Measurements from ENCODE around the gene PRDM16. TPM values are rescaled to one million over a fixed set of nuclear protein-coding genes. Genes with fewer than 3 reads are reported as not detected.

The PRDM16 gene
- total and polyA plus RNA-seq, 2 of the 13 experiments (the other 11 are each of a cell fraction or from before 2014, with no cell fraction given), result 0.15 to 0.81 TPM

- no peak for TF ChIP-seq ZBTB2 (CRISPR knock-in tag; IDR thresholded peaks at IDR 0.05; ENCODE audit: low read depth)
- TF ChIP-seq GZF1 (CRISPR knock-in tag; IDR thresholded peaks at IDR 0.05), result no peak
- TF ChIP-seq ZNF577 (CRISPR knock-in tag; IDR thresholded peaks at IDR 0.05; ENCODE audit: borderline replicate concordance, low read depth), result no peak
- TF ChIP-seq CBX5 (CRISPR knock-in tag; IDR thresholded peaks at IDR 0.05; ENCODE audit: borderline replicate concordance), result no peak
- TF ChIP-seq ETV6 (CRISPR knock-in tag; conservative IDR thresholded peaks at IDR 0.05), result no peak; the same call in 1 of the 2 replicates
- TF ChIP-seq ADNP (CRISPR knock-in tag; IDR thresholded peaks at IDR 0.05), result no peak
- TF ChIP-seq ZBTB26 (CRISPR knock-in tag; IDR thresholded peaks at IDR 0.05; ENCODE audit: borderline replicate concordance), result no peak
- TF ChIP-seq HNRNPH1 (optimal IDR thresholded peaks at IDR 0.05; ENCODE audit: low read depth, low read length), result no peak
- no peak for TF ChIP-seq GPN1 (CRISPR knock-in tag; IDR thresholded peaks at IDR 0.05; ENCODE audit: borderline replicate concordance)
- TF ChIP-seq FOXK2 (IDR thresholded peaks at IDR 0.05), result no peak
- no peak for TF ChIP-seq ZNF589 (CRISPR knock-in tag; conservative IDR thresholded peaks at IDR 0.05)
- no peak for TF ChIP-seq CSRNP1 (CRISPR knock-in tag; IDR thresholded peaks at IDR 0.05)
- no peak for TF ChIP-seq ZNF607 (CRISPR knock-in tag; IDR thresholded peaks at IDR 0.05; ENCODE audit: borderline replicate concordance)
- TF ChIP-seq ZNF20 (CRISPR knock-in tag; IDR thresholded peaks at IDR 0.05), result no peak
- TF ChIP-seq ZNF383 (CRISPR knock-in tag; IDR thresholded peaks at IDR 0.05; ENCODE audit: borderline replicate concordance), result no peak
- TF ChIP-seq SP4 (CRISPR knock-in tag; IDR thresholded peaks at IDR 0.05), result peak; percentile 44; the same call in 1 of the 2 replicates
- no peak for TF ChIP-seq STAG1 (CRISPR knock-in tag; IDR thresholded peaks at IDR 0.05)
- TF ChIP-seq ZNF672 (CRISPR knock-in tag; IDR thresholded peaks at IDR 0.05), result no peak
- peak in 1 of 2 experiments; percentile 3; a peak in 1 of 4 replicates for TF ChIP-seq POLR2A (IDR thresholded peaks at IDR 0.05; ENCODE audit: insufficient read depth in 1 of 2, low read depth in 2 of 2, low read length in 2 of 2)
- TF ChIP-seq SP2 (CRISPR knock-in tag; IDR thresholded peaks at IDR 0.05), result no peak
- TF ChIP-seq SRY (CRISPR knock-in tag; IDR thresholded peaks at IDR 0.05), result no peak
- no peak for TF ChIP-seq E2F2 (CRISPR knock-in tag; IDR thresholded peaks at IDR 0.05; ENCODE audit: borderline replicate concordance)
- no peak for TF ChIP-seq ZNF781 (CRISPR knock-in tag; IDR thresholded peaks at IDR 0.05; ENCODE audit: borderline replicate concordance, not compliant biosample characterization)
- no peak for TF ChIP-seq KAT2B (IDR thresholded peaks at IDR 0.05; ENCODE audit: borderline replicate concordance, low read depth, low read length)
- no peak for TF ChIP-seq MBNL3 (CRISPR knock-in tag; conservative IDR thresholded peaks at IDR 0.05)
- no peak for TF ChIP-seq FOXO1 (CRISPR knock-in tag; IDR thresholded peaks at IDR 0.05)
- no peak for TF ChIP-seq ASH2L (IDR thresholded peaks at IDR 0.05; ENCODE audit: insufficient read length, low read depth, low read length)
Observed at GRCh38 chr1:3455670-3456448, 386.9 kb downstream of the PRDM16 start (continued).
